NT2/D1 (cell line): Measurements from ENCODE around the gene GNA12.

Experiments used
- DNase-seq: peaks from one replicate; pipeline ENCODE4 v3.0.0-alpha.2; 2011; ENCODE audit warnings: low read depth, low spot score
- H3K27me3 ChIP-seq: 2 replicates; pipeline ENCODE4 v1.6.0; 2011; ENCODE audit warnings: mild to moderate bottlenecking; ENCODE audit not compliant: insufficient read length, insufficient read depth
- H3K36me3 ChIP-seq: 2 replicates; pipeline ENCODE4 v1.6.1; 2011; ENCODE audit warnings: mild to moderate bottlenecking, low read length, mixed read lengths; ENCODE audit not compliant: insufficient read depth, insufficient read length
- H3K4me1 ChIP-seq: 2 replicates; pipeline ENCODE4 v1.5.1; 2011; ENCODE audit not compliant: insufficient read depth, insufficient read length
- H3K4me3 ChIP-seq: 2 replicates; pipeline ENCODE4 v1.5.1; 2011; ENCODE audit warnings: low read depth; ENCODE audit not compliant: insufficient read length
- H3K9ac ChIP-seq: 2 replicates; pipeline ENCODE4 v1.6.0; 2011; ENCODE audit warnings: low read depth; ENCODE audit not compliant: insufficient read length
- H3K9me3 ChIP-seq: 2 replicates; pipeline ENCODE4 v1.5.1; 2011; ENCODE audit warnings: mild to moderate bottlenecking, low read length; ENCODE audit not compliant: insufficient read depth
- SUZ12 ChIP-seq: IDR thresholded peaks from 2 replicates; pipeline ENCODE4 v1.6.1; 2011; ENCODE audit not compliant: insufficient read length, insufficient read depth; ENCODE audit errors: extremely low read depth
- YY1 ChIP-seq: IDR thresholded peaks from 2 replicates; pipeline ENCODE4 v1.6.1; 2011; ENCODE audit not compliant: insufficient read length, insufficient read depth
- ZNF274 ChIP-seq: IDR thresholded peaks from 2 replicates; pipeline ENCODE4 v1.6.1; 2011; ENCODE audit warnings: mild to moderate bottlenecking, low read depth, low read length

GNA12 gene

DNA sequence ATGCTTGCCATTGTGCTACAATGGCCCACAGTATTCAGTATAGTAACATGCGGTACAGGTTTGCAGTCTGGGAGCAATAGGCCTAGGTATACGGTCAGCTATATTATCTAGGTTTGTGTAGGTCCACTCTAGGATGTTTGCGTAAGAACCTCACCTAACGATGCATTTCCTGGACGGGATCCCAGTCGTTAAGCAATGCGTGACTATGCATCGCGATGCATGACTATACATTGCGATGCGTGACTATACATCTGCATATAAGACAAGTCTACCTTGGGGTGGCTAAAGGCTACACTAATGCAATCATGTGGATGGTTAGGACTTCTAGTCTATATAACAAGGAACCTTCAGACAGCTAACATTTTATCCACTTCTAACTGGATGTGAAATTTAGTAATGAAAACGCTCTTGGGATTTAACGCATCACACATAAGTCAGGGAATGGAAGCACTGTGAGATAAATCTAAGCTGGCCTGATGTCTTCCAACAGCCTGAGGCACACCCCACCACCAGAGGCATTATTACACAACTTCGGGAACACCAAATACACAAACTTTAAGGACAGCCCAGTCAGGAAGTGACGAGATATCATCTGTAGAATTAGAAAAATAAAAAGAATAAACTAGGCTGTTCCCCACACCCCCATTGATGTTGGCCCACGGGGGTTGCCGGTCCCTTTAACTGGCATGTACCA, 9.2 kb downstream of the GNA12 start:
- H3K9ac ChIP-seq: no peak overlapping the region
- H3K36me3 ChIP-seq: peaks cover 47% of the 10 kb centered on the region
- no peak for TF ChIP-seq YY1
- no peak for TF ChIP-seq SUZ12
- no peak for TF ChIP-seq ZNF274
- peaks cover 2% of the 10 kb centered on the region for H3K4me1 ChIP-seq
- no peak for DNase-seq
- H3K9me3 ChIP-seq: no peaks in the 10 kb centered on the region
- H3K27me3 ChIP-seq: no peaks in the 10 kb centered on the region
- no peak overlapping the region for H3K4me3 ChIP-seq

DNA sequence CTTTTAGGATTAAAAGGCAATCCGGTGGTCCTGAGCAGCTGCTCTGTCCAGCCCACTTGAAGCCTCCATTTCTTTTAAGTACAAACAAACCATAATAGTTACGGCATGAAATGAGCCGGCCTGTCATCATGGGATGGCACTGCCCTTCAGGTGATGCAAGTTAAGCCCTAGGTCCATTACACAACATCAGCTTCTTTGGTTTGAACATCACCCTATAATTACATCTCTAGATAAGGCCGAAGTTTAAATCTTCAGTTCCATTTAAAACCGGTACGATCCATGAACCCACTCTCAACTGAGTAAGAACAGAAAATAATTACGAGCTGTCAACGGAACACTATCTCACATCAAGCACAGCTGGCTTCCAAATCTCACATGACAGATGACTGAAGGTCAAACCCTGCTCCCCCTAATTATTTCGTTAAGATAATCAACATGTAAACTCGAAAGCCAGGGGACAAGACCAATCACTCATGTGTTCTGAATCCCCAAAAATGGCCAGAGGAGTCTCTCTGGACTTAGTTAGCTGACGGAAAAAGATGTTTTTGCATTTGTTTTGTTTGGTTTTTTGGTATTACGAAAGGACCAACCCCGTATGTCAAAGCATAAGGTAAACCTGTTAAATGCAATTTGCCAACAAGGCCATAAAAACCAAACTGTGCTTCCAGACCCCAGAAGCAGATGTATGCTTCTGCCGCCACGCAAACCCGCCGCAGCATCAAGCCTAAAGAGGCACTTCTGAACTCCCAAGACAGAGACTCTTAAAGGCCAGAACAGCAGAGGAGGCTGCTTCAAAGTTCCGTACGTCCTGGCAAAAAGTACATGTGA, 10.8 kb downstream of the GNA12 start:
- H3K36me3 ChIP-seq: peaks cover 34% of the 10 kb centered on the region
- TF ChIP-seq YY1 (no peak), ZNF274 (no peak), SUZ12 (no peak)
- no peak overlapping the region for H3K9ac ChIP-seq
- no peak overlapping the region for H3K4me3 ChIP-seq
- DNase-seq: no peak
- H3K9me3 ChIP-seq: no peaks in the 10 kb centered on the region
- H3K4me1 ChIP-seq: peaks cover 5% of the 10 kb centered on the region
- no peaks in the 10 kb centered on the region for H3K27me3 ChIP-seq

DNA sequence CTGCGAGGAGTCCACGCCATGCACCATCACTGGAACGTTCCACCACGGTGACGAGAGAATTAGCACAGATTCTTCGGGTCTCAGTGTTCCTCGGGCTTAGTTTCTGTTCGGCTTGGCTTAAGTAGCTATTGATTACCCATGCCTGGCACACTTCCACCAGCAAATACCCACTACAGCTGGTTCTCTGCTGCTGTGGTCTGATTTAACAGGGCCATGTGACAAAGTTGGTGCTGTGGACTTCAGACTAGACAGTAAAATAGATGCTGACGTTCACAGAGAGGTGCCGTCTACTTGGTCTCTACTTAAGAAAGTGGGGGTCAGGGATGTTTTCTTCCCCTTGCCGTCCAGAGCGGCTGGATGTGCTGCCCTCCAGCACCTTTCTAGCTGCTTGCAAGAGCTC, 11.6 kb downstream of the GNA12 start:
- no peaks in the 10 kb centered on the region for H3K9me3 ChIP-seq
- no peak overlapping the region for H3K9ac ChIP-seq
- H3K36me3 ChIP-seq: peaks cover 33% of the 10 kb centered on the region
- no peaks in the 10 kb centered on the region for H3K27me3 ChIP-seq
- no peak for DNase-seq
- peaks cover 5% of the 10 kb centered on the region for H3K4me1 ChIP-seq
- no peak overlapping the region for H3K4me3 ChIP-seq
- TF ChIP-seq YY1 (no peak), ZNF274 (no peak), SUZ12 (no peak)

DNA sequence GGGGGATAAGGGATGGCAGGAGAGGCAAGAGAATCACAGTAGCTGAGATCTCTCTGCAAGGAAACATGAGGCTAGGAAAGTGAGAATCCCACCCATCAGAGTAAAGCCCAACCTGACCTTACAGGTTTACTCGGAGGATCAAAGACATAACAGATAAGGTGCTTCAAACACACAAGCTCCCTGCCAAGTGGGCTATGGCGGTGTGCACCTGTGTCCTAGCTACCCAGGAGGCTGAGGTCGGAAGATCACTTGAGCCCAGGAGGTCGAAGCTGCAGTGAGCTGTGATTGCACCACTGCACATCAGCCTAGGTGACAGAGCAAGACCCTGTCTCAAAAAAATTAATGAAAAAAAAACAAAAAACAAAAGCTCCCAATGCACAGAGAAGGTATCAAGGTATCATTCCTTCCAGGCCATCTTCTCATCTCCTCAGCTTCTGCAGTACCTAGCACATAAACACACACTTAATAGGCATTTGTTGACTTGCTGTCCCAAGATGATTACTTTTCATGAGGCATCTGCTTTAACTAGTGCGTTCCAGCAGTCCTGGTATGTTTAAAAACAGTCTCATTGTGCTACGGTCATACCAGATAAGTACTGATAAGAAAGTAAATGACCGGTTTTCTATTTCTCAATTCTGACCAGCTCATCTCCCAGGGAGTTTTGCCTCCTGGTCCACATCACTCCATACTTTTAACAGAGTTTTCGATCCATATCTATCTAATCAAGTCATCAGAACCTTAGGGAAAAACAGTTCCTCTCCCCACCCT, 13.3 kb downstream of the GNA12 start:
- DNase-seq: no peak
- Histone ChIP-seq H3K9me3 (no peaks in the 10 kb centered on the region), H3K4me1 (peaks cover 5% of the 10 kb centered on the region), H3K9ac (no peak overlapping the region), H3K4me3 (no peak overlapping the region), H3K27me3 (no peaks in the 10 kb centered on the region), H3K36me3 (peaks cover 33% of the 10 kb centered on the region)
- TF ChIP-seq YY1: no peak
- TF ChIP-seq ZNF274: no peak
- TF ChIP-seq SUZ12: no peak

DNA sequence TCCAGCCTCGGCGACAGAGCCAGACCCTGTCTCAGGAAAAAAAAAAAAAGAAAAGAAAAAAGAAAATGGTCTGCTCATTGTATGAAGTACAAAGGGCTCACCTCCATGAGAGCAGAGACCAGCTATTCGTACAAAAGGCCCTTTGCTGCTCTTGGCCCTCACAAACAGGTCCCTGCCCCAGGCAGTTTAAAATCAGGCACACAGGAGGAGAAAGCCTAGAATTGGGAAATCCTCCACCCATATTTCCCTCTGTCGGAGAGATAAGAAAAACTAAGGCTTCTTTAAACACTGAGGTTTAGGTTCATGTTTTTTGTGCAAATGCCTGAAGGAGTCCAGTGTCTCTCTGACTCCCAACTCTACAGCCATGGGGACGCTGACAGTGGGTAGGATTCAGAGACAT, 15.1 kb downstream of the GNA12 start:
- Histone ChIP-seq H3K9ac (no peak overlapping the region), H3K4me1 (peaks cover 19% of the 10 kb centered on the region), H3K9me3 (no peaks in the 10 kb centered on the region), H3K27me3 (no peaks in the 10 kb centered on the region), H3K4me3 (no peak overlapping the region), H3K36me3 (peaks cover 16% of the 10 kb centered on the region)
- DNase-seq: no peak
- TF ChIP-seq SUZ12: no peak
- no peak for TF ChIP-seq ZNF274
- TF ChIP-seq YY1: no peak

DNA sequence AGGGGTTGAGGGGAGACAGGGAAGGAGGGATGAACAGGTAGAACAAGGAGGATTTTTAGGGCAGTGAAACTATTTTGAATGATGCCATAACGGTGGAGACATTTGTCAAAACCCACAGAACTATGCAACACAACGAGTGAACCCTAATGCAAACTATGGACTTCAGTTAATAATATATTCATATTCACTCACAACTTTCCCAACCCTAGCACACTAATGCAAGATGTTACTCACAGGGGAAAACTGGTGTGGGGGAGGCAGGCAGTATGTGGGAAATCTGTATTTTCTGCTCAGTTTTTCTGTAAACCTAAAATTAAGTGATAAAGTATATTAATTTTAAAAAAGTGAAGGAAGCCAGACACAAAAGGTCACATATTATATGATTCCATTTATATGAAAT, 17.3 kb downstream of the GNA12 start:
- no peaks in the 10 kb centered on the region for H3K9me3 ChIP-seq
- TF ChIP-seq SUZ12 (no peak), ZNF274 (no peak), YY1 (no peak)
- no peak for DNase-seq
- no peaks in the 10 kb centered on the region for H3K27me3 ChIP-seq
- peaks cover 25% of the 10 kb centered on the region for H3K4me1 ChIP-seq
- no peak overlapping the region for H3K4me3 ChIP-seq
- H3K36me3 ChIP-seq: peaks cover 9% of the 10 kb centered on the region
- no peak overlapping the region for H3K9ac ChIP-seq
